ENCODE data around the gene LRRC45.
A peak's percentile ranks its signal among the peaks of the same experiment; 100 is the strongest.

The LRRC45 gene

GRCh38 chr17:82033359-82034085, 10.4 kb downstream of the LRRC45 start:
- TF ChIP-seq CTCF (IDR thresholded peaks at IDR 0.05; ENCODE audit: borderline replicate concordance, insufficient read depth, low read depth, low read length), result no peak
- H3K4me3 ChIP-seq (ENCODE audit: low read depth, low read length), result no peak overlapping the region

- no peak overlapping the region for H3K4me3 ChIP-seq (ENCODE audit: low read depth, low read length)
- no peak for TF ChIP-seq CTCF (IDR thresholded peaks at IDR 0.05; ENCODE audit: borderline replicate concordance, insufficient read depth, low read depth, low read length)
These were observed 11.4 kb downstream of the LRRC45 start for GRCh38 chr17:82034371-82035011.

- no peak for TF ChIP-seq CTCF (IDR thresholded peaks at IDR 0.05; ENCODE audit: borderline replicate concordance, insufficient read depth, low read depth, low read length)
- no peak overlapping the region for H3K4me3 ChIP-seq (ENCODE audit: low read depth, low read length)
These were observed 12.4 kb downstream of the LRRC45 start for GRCh38 chr17:82035488-82035887.

GRCh38 chr17:82035956-82036633, 13.0 kb downstream of the LRRC45 start:
- no peak for TF ChIP-seq CTCF (IDR thresholded peaks at IDR 0.05; ENCODE audit: borderline replicate concordance, insufficient read depth, low read depth, low read length)
- H3K4me3 ChIP-seq (ENCODE audit: low read depth, low read length), result peak overlapping the region; percentile 72

- TF ChIP-seq CTCF (IDR thresholded peaks at IDR 0.05; ENCODE audit: borderline replicate concordance, insufficient read depth, low read depth, low read length), result no peak
These were observed 13.6 kb downstream of the LRRC45 start for GRCh38 chr17:82036634-82037091.

GRCh38 chr17:82037092-82037888, 14.2 kb downstream of the LRRC45 start, which contains the start of gene DCXR:
DCXR (minus strand) TSS chr17:82037697; CDS start chr17:82037682, 15 bp downstream.
- H3K4me3 ChIP-seq (ENCODE audit: low read depth, low read length), result peak within 1 kb of the TSS; percentile 72
- TF ChIP-seq CTCF (IDR thresholded peaks at IDR 0.05; ENCODE audit: borderline replicate concordance, insufficient read depth, low read depth, low read length), result peak; percentile 98

More at GRCh38 chr17:82036634-82037091, 13.6 kb downstream of the LRRC45 start:
- peak overlapping the region; percentile 72 for H3K4me3 ChIP-seq (ENCODE audit: low read depth, low read length)

Data from GM12875 (cell line).